H9 (cell line): Measurements from ENCODE around the gene SLC44A1. TPM values are rescaled to one million over a fixed set of nuclear protein-coding genes. Genes with fewer than 3 reads are reported as not detected.

Experiments used
- DNase-seq: peaks from one replicate; pipeline ENCODE4 v3.0.0-alpha.2; 2017
- H2AFZ ChIP-seq: one replicate; pipeline ENCODE4 v1.6.1; 2013; ENCODE audit warnings: mild to moderate bottlenecking, low read length, control low read depth, moderate library complexity
- H2AK5ac ChIP-seq: 2 replicates; pipeline ENCODE4 v1.6.1; 2013; ENCODE audit warnings: low read length, control low read depth, mixed read lengths; ENCODE audit not compliant: insufficient read length
- H2BK120ac ChIP-seq: one replicate; pipeline ENCODE4 v1.6.1; 2013; ENCODE audit warnings: low read depth, mild to moderate bottlenecking, low read length, control low read depth, inconsistent platforms; ENCODE audit not compliant: poor library complexity, severe bottlenecking
- H2BK12ac ChIP-seq: 2 replicates; pipeline ENCODE4 v1.6.1; 2013; ENCODE audit warnings: low read length, control low read depth, mixed read lengths, low read depth; ENCODE audit not compliant: insufficient read length
- H2BK15ac ChIP-seq: 2 replicates; pipeline ENCODE4 v1.6.1; 2013; ENCODE audit warnings: low read depth, low read length, control low read depth
- H2BK20ac ChIP-seq: one replicate; pipeline ENCODE4 v1.6.1; 2013; ENCODE audit warnings: low read depth, mild to moderate bottlenecking, low read length, control low read depth, inconsistent platforms; ENCODE audit not compliant: poor library complexity, severe bottlenecking
- H2BK5ac ChIP-seq: 2 replicates; pipeline ENCODE4 v1.6.1; 2013; ENCODE audit warnings: low read length, control low read depth, mixed read lengths; ENCODE audit not compliant: insufficient read length
- H3K14ac ChIP-seq: 2 replicates; pipeline ENCODE4 v1.6.1; 2013; ENCODE audit warnings: low read length, control low read depth; ENCODE audit not compliant: insufficient read depth
- H3K18ac ChIP-seq: 2 replicates; pipeline ENCODE4 v1.6.1; 2013; ENCODE audit warnings: low read depth, mild to moderate bottlenecking, mixed read lengths, low read length, control low read depth; ENCODE audit not compliant: insufficient read length
- H3K23ac ChIP-seq: 2 replicates; pipeline ENCODE4 v1.6.1; 2013; ENCODE audit warnings: low read length, control low read depth, mixed read lengths, low read depth; ENCODE audit not compliant: insufficient read length
- H3K23me2 ChIP-seq: 2 replicates; pipeline ENCODE4 v1.6.1; 2013; ENCODE audit warnings: low read depth, mild to moderate bottlenecking, mixed read lengths, low read length, control low read depth; ENCODE audit not compliant: insufficient read length, poor library complexity, severe bottlenecking
- H3K27ac ChIP-seq: 2 replicates; pipeline ENCODE4 v1.5.1; 2013; ENCODE audit warnings: low read length, control low read depth, mixed read lengths, low read depth; ENCODE audit not compliant: insufficient read length
- H3K27me3 ChIP-seq: 2 replicates; pipeline ENCODE4 v1.6.1; 2013; ENCODE audit warnings: low read length, control low read depth, inconsistent platforms; ENCODE audit not compliant: insufficient read depth
- H3K4ac ChIP-seq: 2 replicates; pipeline ENCODE4 v1.6.1; 2013; ENCODE audit warnings: low read depth, mild to moderate bottlenecking, control low read depth, inconsistent platforms, low read length, moderate library complexity
- H3K4me1 ChIP-seq: 2 replicates; pipeline ENCODE4 v1.6.1; 2013; ENCODE audit warnings: low read length, control low read depth, inconsistent platforms; ENCODE audit not compliant: insufficient read depth
- H3K4me2 ChIP-seq: 2 replicates; pipeline ENCODE4 v1.6.1; 2013; ENCODE audit warnings: low read length, control low read depth, mixed read lengths; ENCODE audit not compliant: insufficient read length, insufficient read depth
- H3K56ac ChIP-seq: 2 replicates; pipeline ENCODE4 v1.6.1; 2013; ENCODE audit warnings: low read depth, mild to moderate bottlenecking, mixed read lengths, low read length, control low read depth; ENCODE audit not compliant: insufficient read length
- H3K79me1 ChIP-seq: 2 replicates; pipeline ENCODE4 v1.6.1; 2013; ENCODE audit warnings: low read depth, mild to moderate bottlenecking, moderate library complexity, low read length, control low read depth, inconsistent platforms; ENCODE audit not compliant: insufficient read depth, poor library complexity, severe bottlenecking
- H3K79me2 ChIP-seq: 2 replicates; pipeline ENCODE4 v1.6.1; 2013; ENCODE audit warnings: low read length, control low read depth, inconsistent platforms; ENCODE audit not compliant: insufficient read depth
- H3K9ac ChIP-seq: 2 replicates; pipeline ENCODE4 v1.6.1; 2013; ENCODE audit warnings: low read length, control low read depth, mixed read lengths; ENCODE audit not compliant: insufficient read length; ENCODE audit errors: extremely low read depth
- H3K9me3 ChIP-seq: one replicate; pipeline ENCODE4 v1.6.1; 2013; ENCODE audit warnings: low read depth, low read length, inconsistent platforms; ENCODE audit not compliant: control insufficient read depth
- H3T11ph ChIP-seq: one replicate; pipeline ENCODE4 v1.6.1; 2013; ENCODE audit warnings: mild to moderate bottlenecking, low read length, control low read depth, inconsistent platforms
- H4K20me1 ChIP-seq: one replicate; pipeline ENCODE4 v1.6.1; 2013; ENCODE audit not compliant: control insufficient read depth, insufficient read length, insufficient read depth
- H4K5ac ChIP-seq: 2 replicates; pipeline ENCODE4 v1.6.1; 2013; ENCODE audit warnings: low read depth, mild to moderate bottlenecking, mixed read lengths, low read length, control low read depth; ENCODE audit not compliant: insufficient read length
- H4K8ac ChIP-seq: replicated peaks from 2 replicates; pipeline ENCODE4 v1.6.1; 2013; ENCODE audit warnings: low read length, control low read depth, mixed read lengths, low read depth; ENCODE audit not compliant: insufficient read length
- H4K91ac ChIP-seq: 2 replicates; pipeline ENCODE4 v1.6.1; 2013; ENCODE audit warnings: low read depth, mild to moderate bottlenecking, moderate library complexity, mixed read lengths, low read length, control low read depth; ENCODE audit not compliant: insufficient read length
- H3K27ac Mint-ChIP-seq, 3 experiments: 2 replicates in 2 of 3; 3 replicates in 1 of 3; pipeline ENCODE4 v1.8.0; 2020 to 2021; ENCODE audit warnings: mixed read lengths in 3 of 3, mild to moderate bottlenecking in 1 of 3, moderate library complexity in 1 of 3
- H3K27me3 Mint-ChIP-seq: 2 replicates; pipeline ENCODE4 v1.8.0; 2021; ENCODE audit warnings: low read depth, mild to moderate bottlenecking, moderate library complexity, mixed read lengths
- H3K36me3 Mint-ChIP-seq, 3 experiments: 2 replicates in 2 of 3; 3 replicates in 1 of 3; pipeline ENCODE4 v1.8.0; 2020 to 2021; ENCODE audit warnings: low read depth in 3 of 3, mixed read lengths in 3 of 3; ENCODE audit not compliant: insufficient read depth in 1 of 3
- H3K4me1 Mint-ChIP-seq, 2 experiments: 2 replicates each; pipeline ENCODE4 v1.8.0; 2020; ENCODE audit warnings: mixed read lengths in 2 of 2
- H3K4me3 Mint-ChIP-seq, 2 experiments: 2 replicates in 1 of 2; 3 replicates in 1 of 2; pipeline ENCODE4 v1.8.0; 2020 to 2021; ENCODE audit warnings: mild to moderate bottlenecking in 2 of 2, mixed read lengths in 2 of 2, moderate library complexity in 1 of 2
- H3K9me3 Mint-ChIP-seq, 2 experiments: 2 replicates in 1 of 2; 3 replicates in 1 of 2; pipeline ENCODE4 v1.8.0; 2020; ENCODE audit warnings: mild to moderate bottlenecking in 2 of 2, mixed read lengths in 2 of 2, moderate library complexity in 1 of 2
- CTCF ChIP-seq: fragments of 200-600 bp; sonication (generic); conservative IDR thresholded peaks from 3 replicates; pipeline ENCODE4 v1.8.0; 2021; ENCODE audit warnings: antibody characterized with exemption, mild to moderate bottlenecking
- WGBS: extraction: QIAGEN DNeasy Blood & Tissue Kit; methylation state at CpG from one replicate; pipeline ENCODE4 v1.1.7; 2013; ENCODE audit warnings: missing lambda C conversion rate, low lambda C conversion rate, mixed read lengths; ENCODE audit not compliant: insufficient read length; ENCODE audit errors: extremely low coverage; 5-methylcytosine and 5-hydroxymethylcytosine counted together
- total RNA-seq: library from RNA; stranded (reverse); gene quantifications from 2 replicates; pipeline ENCODE4 v1.2.1, GENCODE V29; 2021

Gene SLC44A1
- total RNA-seq, 1 experiment from 2014 or later = 60.7 TPM

- Histone ChIP-seq H3T11ph (no peak overlapping the region), H3K9me3 (no peaks in the 10 kb centered on the region), H2BK20ac (no peak overlapping the region), H2BK5ac (no peak overlapping the region), H3K9ac (no peak overlapping the region), H3K27ac (no peak overlapping the region), H2BK120ac (no peak overlapping the region), H3K56ac (no peak overlapping the region), H2AFZ (no peak overlapping the region), H4K5ac (no peak overlapping the region), H3K14ac (no peak overlapping the region), H4K91ac (no peak overlapping the region), H3K18ac (no peak overlapping the region), H4K8ac (no peak overlapping the region), H3K23ac (no peak overlapping the region), H3K4me2 (no peak overlapping the region), H2BK15ac (no peak overlapping the region), H3K4me1 (no peaks in the 10 kb centered on the region), H3K23me2 (no peaks in the 10 kb centered on the region), H3K79me1 (no peaks in the 10 kb centered on the region), H3K27me3 (no peaks in the 10 kb centered on the region), H3K4ac (no peak overlapping the region), H2AK5ac (no peak overlapping the region), H4K20me1 (no peaks in the 10 kb centered on the region), H3K79me2 (no peaks in the 10 kb centered on the region), H2BK12ac (no peak overlapping the region)
- peaks cover 21 to 43% (median 39%) of the 10 kb centered on the region in 3 experiments for H3K36me3 Mint-ChIP-seq
- DNase-seq = no peak
- no CpG with 5 or more reads among the region's 3 CpGs for WGBS
- no peak for TF ChIP-seq CTCF
- H3K27me3 Mint-ChIP-seq = no peaks in the 10 kb centered on the region
- H3K4me3 Mint-ChIP-seq = no peak overlapping the region
- no peaks in the 10 kb centered on the region for H3K4me1 Mint-ChIP-seq
- H3K27ac Mint-ChIP-seq = no peak overlapping the region
- no peaks in the 10 kb centered on the region for H3K9me3 Mint-ChIP-seq
Observed at GRCh38 chr9:105466898-105467455, 222.5 kb downstream of the SLC44A1 start.
